Bone marrow (tissue), 2 donors: ENCODE data around the gene TIMM23.
"Not testable (repeated sequence)": the region's sequence is repeated elsewhere in the genome, so short reads cannot be mapped to it uniquely, and the experiment has no call there.

ENCODE experiments used
- DNase-seq, 2 donors: peaks; one replicate each; lab custom pipeline; 2025; lab: John Stamatoyannopoulos, UW

TIMM23 gene, protein sequence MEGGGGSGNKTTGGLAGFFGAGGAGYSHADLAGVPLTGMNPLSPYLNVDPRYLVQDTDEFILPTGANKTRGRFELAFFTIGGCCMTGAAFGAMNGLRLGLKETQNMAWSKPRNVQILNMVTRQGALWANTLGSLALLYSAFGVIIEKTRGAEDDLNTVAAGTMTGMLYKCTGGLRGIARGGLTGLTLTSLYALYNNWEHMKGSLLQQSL

DNA sequence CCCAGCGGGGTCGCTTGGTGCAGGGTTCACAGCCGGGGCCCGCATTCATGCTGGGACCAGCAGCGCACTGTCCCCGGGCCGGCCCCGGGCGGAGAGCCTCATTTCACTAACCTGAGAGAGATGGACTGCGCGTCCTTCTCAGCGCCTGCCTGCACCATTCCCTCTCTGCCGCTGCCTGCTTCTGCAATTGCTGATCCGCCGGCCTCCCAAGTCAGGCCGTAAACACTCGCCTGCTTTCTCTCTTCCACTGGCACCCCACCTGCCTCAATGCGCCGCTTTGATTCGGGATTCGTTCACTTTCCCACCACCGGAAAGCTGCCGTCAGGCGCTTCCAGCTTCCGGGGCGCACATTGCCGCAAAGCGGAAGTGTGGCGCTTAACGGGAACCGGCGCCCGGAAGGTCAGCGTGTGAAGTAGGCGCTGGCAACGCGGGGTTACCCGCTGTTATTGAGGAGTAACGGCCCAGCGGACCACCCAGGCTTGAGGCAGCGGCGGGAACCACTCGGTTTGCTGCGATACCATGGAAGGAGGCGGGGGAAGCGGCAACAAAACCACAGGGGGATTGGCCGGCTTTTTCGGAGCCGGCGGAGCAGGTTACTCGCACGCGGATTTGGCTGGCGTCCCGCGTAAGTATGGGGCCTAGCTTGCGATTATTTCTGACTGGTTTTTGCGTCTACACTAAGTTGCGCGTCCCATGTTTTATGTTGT lies at the start of gene TIMM23:
TSS of gene TIMM23 (plus strand) at position 384 of the 707 bp plus-strand sequence. CDS start at position 520, 136 bp downstream.
- DNase-seq = peak; percentile 50 to 60

DNA sequence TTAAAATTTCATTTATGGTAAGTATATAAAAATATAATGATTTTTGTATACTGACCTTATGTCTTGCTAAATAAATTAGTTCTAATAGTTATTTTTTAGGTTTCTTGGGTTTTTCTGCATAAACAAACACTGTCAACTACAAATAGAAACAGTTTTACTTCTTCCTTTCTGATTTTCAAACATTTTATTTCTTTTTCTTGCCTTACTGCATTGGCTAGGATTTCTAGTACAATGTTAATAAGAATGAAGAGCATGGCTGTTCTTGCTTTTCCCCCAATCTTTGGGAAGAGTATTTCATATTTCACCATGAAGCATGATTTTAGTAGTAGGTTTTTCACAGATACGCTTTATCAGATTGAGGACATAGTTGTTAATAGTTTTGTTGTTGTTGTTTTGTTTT lies 45.5 kb upstream of the TIMM23 start:
- not testable (repeated sequence) for DNase-seq

- not testable (repeated sequence) for DNase-seq
These were observed 41.0 kb upstream of the TIMM23 start for GRCh38 chr10:45931305-45931704.

GRCh38 chr10:45934788-45935187 lies 37.5 kb upstream of the TIMM23 start:
- not testable (repeated sequence) for DNase-seq

GRCh38 chr10:45939176-45939697 lies 33.1 kb upstream of the TIMM23 start:
- not testable (repeated sequence) for DNase-seq

DNA sequence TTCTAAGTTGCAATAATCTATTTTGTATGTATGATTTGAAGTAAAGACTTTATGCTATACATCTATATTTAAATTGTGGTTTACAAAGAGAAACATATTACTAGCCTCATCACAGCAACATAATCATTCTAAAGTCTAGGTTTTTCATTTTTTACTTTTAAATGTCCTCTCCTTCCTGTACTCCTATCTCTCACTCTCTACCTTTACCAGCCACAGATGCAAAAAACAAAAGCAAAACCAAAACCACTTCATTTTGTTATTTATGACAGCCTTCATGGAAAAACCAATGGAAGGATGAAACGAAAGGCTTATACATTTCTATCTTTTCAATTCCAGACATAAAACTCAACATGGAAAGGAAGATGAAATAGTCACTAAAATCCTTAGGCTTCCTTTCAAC lies 31.1 kb upstream of the TIMM23 start:
- not testable (repeated sequence) for DNase-seq

GRCh38 chr10:45945476-45945875 lies 26.8 kb upstream of the TIMM23 start:
- not testable (repeated sequence) for DNase-seq

DNA sequence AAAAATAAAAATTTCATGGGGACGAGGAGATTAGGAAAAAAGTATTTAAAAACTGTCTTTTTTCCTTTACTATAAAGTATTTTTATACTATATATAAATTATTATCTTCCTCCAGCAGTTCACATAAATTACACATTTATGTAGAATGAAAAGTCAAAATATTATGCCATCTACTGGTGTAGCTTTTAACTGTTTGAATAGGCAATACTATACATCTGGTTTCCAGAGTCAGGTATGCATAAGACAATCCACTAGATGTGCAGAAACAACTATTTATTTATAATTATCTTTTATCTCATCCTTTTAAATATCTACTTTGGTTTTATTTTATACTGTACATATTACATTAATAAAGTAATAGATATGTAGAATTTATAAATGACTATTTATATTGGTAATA lies 24.9 kb upstream of the TIMM23 start:
- DNase-seq = not testable (repeated sequence)

DNA sequence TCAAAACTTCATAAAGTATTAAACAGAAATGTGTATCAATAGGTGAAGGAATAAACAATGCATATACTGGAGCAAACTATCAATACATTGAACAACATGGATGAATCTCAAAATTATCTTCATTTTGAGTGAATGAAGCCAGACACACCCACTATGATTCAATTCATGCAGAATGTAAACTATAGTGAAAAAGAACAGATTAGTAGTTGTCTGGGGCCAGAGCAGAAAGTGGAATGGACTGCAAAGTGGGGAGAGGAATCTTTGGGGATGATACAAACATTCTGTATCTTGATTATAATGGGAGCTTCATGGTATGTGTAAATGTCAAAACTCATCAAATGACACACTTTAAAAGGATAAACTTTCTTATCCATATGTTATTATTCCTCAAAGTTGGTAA lies 23.5 kb upstream of the TIMM23 start:
- not testable (repeated sequence) for DNase-seq

DNA sequence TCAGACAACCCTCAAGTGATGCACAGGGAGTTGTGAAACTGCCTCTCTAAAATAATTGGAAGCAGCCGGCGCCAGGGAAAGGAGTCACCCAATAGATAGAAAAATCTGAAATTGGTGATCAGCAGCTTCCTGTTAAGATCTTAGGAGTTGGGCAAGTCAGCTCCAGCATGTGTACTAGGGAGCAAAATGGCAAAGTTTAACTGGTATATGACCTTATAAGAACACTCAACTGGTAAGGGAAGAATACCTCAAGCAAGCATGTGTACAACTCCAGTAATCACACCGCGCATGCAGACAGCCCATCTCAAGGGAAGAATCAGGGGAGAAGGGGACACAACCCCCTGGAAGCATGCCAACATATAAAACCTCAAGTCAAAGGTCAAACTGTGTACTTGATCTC lies 17.9 kb upstream of the TIMM23 start:
- not testable (repeated sequence) for DNase-seq

- DNase-seq = not testable (repeated sequence)
These were observed 15.7 kb upstream of the TIMM23 start for GRCh38 chr10:45956634-45957033.

DNA sequence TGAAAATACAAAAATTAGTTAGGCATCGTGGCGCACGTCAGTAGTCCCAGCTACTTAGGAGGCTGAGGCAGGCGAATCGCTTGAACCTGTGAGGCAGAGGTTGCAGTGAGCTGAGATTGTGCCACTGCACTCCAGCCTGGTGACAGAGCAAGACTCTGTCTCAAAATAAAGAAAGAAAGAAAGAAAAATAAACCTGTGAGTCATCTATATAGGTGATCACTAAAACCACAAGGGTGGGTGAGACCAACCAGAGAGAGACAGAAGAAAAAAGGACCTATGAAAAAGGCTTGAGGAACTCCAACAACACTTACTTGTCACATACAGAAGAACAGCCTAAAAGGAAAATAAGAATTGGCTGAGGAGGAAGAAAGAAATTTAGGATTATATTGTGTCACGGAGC lies 14.4 kb upstream of the TIMM23 start:
- DNase-seq = not testable (repeated sequence)

- not testable (repeated sequence) for DNase-seq
These were observed 9.4 kb upstream of the TIMM23 start for GRCh38 chr10:45962686-45963452.

DNA sequence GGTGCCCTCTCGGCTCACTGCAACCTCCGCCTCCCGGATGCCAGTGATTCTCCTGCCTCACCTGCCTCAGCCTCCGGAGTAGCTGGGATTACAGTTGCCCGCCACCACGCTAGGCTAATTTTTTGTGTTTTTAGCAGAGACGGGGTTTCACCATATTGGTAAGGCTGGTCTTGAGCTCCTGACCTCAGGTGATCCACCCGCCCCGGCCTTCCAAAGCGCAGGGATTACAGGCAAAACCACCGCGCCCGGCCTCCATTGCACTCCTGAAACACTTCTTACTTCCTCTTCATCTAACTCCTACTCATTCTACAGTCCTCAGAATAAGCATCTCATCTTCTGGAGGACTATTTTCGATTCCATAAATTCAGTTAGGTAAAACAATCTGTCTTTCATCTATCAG lies 1.3 kb upstream of the TIMM23 start:
- DNase-seq = not testable (repeated sequence)

DNA sequence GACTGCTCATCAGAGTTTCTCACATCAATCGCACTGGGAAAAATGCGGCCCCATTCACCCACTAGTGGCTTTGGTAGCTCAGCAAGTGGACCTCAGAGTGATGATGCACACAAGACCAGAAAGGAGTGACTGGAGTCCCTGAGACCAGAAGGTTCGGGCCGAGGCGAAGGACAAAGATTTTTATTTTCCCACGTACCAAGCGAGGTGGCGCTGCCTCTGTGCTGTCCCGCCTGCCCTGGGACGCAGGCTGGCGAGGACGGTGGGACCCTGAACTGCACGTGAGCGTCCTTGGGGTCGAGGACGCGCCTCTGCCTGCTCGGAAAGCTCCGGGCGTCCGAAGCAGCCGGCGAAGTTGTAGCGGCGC lies 565 bp upstream of the TIMM23 start:
- DNase-seq = not testable (repeated sequence)

DNA sequence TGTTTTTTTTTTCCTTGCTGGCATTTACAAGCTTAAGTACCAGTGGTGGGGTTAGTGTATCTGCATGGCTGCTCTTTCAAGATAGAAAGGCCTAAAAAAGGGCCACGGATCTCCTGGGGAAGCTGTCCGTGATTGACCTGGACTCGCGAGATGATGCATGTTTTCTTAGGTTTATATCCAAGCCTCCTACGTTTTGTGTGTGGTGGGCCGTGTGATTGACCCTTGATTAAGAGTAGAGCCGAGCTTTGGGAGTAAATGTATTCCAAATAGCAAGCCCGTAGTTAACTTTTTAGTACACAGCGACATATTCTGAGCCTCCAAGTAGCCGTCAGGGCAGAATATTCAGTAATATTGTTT lies 502 bp downstream of the TIMM23 start:
- DNase-seq = not testable (repeated sequence)

- DNase-seq = not testable (repeated sequence)
These were observed 1.8 kb downstream of the TIMM23 start for GRCh38 chr10:45974041-45974440.

DNA sequence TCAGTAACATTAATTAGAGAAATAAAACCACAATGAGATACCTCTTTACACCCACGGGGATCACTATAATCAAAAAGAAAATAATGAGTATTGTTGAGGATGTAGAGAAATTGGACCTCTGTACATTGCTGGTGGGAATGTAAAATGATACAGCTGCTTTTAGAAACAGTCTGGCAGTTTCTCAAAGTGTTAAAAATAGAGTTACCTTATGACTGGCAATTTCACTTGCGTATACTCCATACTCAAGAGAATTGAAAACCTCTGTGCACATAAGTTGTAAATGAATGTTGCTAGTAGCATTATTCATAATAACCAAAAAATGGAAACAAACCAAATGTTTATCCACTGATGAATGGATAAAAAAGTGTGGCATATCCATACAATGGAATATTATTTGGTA lies 6.3 kb downstream of the TIMM23 start:
- DNase-seq = not testable (repeated sequence)

DNA sequence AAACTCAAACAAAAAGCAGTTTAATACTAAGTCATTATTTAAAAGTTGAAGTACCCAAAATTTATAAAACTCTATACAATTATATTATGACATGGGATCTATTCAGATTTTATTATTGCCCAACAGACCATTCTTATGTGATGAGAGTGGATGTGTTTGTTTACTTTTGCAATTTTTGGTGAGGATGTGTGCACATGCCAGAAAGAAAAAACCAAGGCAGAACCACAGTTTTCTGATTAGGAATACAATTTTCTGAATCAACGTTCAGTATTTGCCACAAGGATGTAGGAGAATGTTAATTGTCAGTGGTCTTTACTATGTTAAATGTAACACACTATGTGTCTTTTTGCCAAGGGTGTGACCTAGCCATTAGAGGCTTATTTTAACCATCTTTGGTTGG lies 9.1 kb downstream of the TIMM23 start:
- not testable (repeated sequence) for DNase-seq

- DNase-seq = peak in 1 of 2 donors; percentile 55
These were observed 11.4 kb downstream of the TIMM23 start for GRCh38 chr10:45983538-45984186.

- not testable (repeated sequence) for DNase-seq
These were observed 12.2 kb downstream of the TIMM23 start for GRCh38 chr10:45984473-45984872.

GRCh38 chr10:45985590-45985989 lies 13.3 kb downstream of the TIMM23 start:
- not testable (repeated sequence) for DNase-seq
